ENCODE measurements around the gene TSPOAP1.

The TSPOAP1 gene

GRCh38 chr17:58328195-58329034 is at the start of gene TSPOAP1:
TSS of gene TSPOAP1 (minus strand) at chr17:58328795. CDS start at chr17:58327920, 875 bp downstream.
- DNase-seq (ENCODE audit: low spot score), result no peak

- no peak for DNase-seq (ENCODE audit: low spot score)
Measured at GRCh38 chr17:58377661-58378060, 49.1 kb upstream of the TSPOAP1 start.

- DNase-seq (ENCODE audit: low spot score), result no peak
Measured at GRCh38 chr17:58377093-58377601, 48.6 kb upstream of the TSPOAP1 start.

- no peak for DNase-seq (ENCODE audit: low spot score)
Measured at GRCh38 chr17:58376472-58377000, 47.9 kb upstream of the TSPOAP1 start.

GRCh38 chr17:58375811-58376210 is 47.2 kb upstream of the TSPOAP1 start:
- DNase-seq (ENCODE audit: low spot score), result no peak

GRCh38 chr17:58375256-58375655 is 46.7 kb upstream of the TSPOAP1 start:
- DNase-seq (ENCODE audit: low spot score), result no peak

GRCh38 chr17:58373923-58374322 is 45.3 kb upstream of the TSPOAP1 start:
- no peak for DNase-seq (ENCODE audit: low spot score)

- no peak for DNase-seq (ENCODE audit: low spot score)
Measured at GRCh38 chr17:58373003-58373402, 44.4 kb upstream of the TSPOAP1 start.

GRCh38 chr17:58371300-58371950 is 42.8 kb upstream of the TSPOAP1 start:
- DNase-seq (ENCODE audit: low spot score), result no peak

GRCh38 chr17:58370716-58371115 is 42.1 kb upstream of the TSPOAP1 start:
- DNase-seq (ENCODE audit: low spot score), result no peak

GRCh38 chr17:58370309-58370708 is 41.7 kb upstream of the TSPOAP1 start:
- DNase-seq (ENCODE audit: low spot score), result no peak

- no peak for DNase-seq (ENCODE audit: low spot score)
Measured at GRCh38 chr17:58369214-58370031, 40.8 kb upstream of the TSPOAP1 start.

- no peak for DNase-seq (ENCODE audit: low spot score)
Measured at GRCh38 chr17:58368860-58369213, 40.2 kb upstream of the TSPOAP1 start.

GRCh38 chr17:58367461-58367860 is 38.9 kb upstream of the TSPOAP1 start:
- no peak for DNase-seq (ENCODE audit: low spot score)

- no peak for DNase-seq (ENCODE audit: low spot score)
Measured at GRCh38 chr17:58365980-58366595, 37.5 kb upstream of the TSPOAP1 start.

- DNase-seq (ENCODE audit: low spot score), result no peak
Measured at GRCh38 chr17:58365185-58365979, 36.8 kb upstream of the TSPOAP1 start.

GRCh38 chr17:58364270-58364942 is 35.8 kb upstream of the TSPOAP1 start:
- DNase-seq (ENCODE audit: low spot score), result no peak

GRCh38 chr17:58363457-58364185 is 35.0 kb upstream of the TSPOAP1 start:
- DNase-seq (ENCODE audit: low spot score), result no peak

GRCh38 chr17:58362368-58363014 is 33.9 kb upstream of the TSPOAP1 start:
- no peak for DNase-seq (ENCODE audit: low spot score)

All from AG08396 (cell line).